Thyroid gland (tissue), 4 donors: ENCODE results near the gene OSBP2.

Source experiments
- POLR2A ChIP-seq, 2 donors: fragments of 450-650 bp; IDR thresholded peaks; one replicate each; pipeline ENCODE4 v1.6.1; 2017; ENCODE audit warnings: antibody characterized with exemption in 2 of 2, mild to moderate bottlenecking in 2 of 2, moderate library complexity in 1 of 2
- TF ChIP-seq, protein P1 (sequence below), 6 experiments: fragments of 200-600 bp in 3 of 6; fragments of 450-650 bp in 3 of 6; sonication (generic) in 3 of 6; IDR thresholded peaks; one replicate each; pipeline ENCODE4 v1.5.1; 2016 to 2019; ENCODE audit warnings: antibody characterized with exemption in 6 of 6, mild to moderate bottlenecking in 2 of 6, inconsistent platforms in 1 of 6, moderate library complexity in 1 of 6

DNA sequence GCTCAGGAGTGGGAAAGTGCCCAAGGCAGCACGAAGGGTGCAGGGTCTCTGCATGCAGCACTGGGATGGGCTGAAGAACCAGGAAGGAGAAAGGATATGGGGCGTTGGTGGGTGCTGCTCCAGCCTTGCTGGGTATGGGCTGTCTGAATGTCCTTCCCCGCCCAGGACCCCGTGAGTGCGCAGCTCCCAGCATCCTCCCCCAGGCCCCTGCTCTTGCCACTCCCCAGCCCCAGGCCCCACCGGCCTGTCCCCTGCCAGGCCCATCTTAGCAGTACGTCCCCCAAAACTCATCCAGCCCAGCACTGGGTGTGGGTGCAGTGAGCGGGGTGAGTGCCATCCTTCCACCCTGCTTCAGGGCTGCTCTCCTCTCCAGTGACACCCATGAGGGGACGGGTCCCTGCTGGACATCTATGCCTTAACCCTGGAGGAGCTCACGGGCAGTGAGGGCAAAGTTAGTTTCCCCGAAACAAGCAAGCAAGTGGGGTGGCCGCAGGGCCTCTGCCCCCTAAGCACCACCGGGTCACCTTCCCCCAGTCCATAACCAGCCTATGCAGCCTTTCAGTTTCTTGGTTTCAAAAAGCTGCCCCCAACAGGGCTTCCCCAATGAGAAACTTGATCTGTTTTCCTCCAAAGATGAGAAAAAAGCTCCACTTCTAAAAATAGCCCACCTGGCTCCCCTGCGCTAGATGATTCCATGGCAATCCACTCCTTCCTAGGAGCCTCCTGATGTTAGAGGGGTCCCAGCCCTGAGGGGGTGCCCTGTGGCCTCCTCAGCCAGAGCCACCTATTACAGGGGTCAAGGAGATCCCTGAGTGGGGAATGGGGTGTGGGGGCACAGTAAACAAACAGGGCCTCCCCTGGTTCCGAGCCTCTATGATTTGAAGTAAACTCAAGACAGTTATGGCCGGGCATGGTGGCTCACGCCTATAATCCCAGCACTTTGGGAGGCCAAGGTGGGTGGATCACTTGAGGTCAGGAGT lies 170.1 kb downstream of the OSBP2 start:
- TF ChIP-seq, protein P1, sequence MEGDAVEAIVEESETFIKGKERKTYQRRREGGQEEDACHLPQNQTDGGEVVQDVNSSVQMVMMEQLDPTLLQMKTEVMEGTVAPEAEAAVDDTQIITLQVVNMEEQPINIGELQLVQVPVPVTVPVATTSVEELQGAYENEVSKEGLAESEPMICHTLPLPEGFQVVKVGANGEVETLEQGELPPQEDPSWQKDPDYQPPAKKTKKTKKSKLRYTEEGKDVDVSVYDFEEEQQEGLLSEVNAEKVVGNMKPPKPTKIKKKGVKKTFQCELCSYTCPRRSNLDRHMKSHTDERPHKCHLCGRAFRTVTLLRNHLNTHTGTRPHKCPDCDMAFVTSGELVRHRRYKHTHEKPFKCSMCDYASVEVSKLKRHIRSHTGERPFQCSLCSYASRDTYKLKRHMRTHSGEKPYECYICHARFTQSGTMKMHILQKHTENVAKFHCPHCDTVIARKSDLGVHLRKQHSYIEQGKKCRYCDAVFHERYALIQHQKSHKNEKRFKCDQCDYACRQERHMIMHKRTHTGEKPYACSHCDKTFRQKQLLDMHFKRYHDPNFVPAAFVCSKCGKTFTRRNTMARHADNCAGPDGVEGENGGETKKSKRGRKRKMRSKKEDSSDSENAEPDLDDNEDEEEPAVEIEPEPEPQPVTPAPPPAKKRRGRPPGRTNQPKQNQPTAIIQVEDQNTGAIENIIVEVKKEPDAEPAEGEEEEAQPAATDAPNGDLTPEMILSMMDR (IDR thresholded peaks at IDR 0.05), result no peak
- TF ChIP-seq POLR2A (IDR thresholded peaks at IDR 0.05), result no peak
